ENCODE results near the gene GRIK2.

GRIK2 gene

GRCh38 chr6:101458826-101459225 lies 65.3 kb downstream of the GRIK2 start:
- no peak for DNase-seq

DNA sequence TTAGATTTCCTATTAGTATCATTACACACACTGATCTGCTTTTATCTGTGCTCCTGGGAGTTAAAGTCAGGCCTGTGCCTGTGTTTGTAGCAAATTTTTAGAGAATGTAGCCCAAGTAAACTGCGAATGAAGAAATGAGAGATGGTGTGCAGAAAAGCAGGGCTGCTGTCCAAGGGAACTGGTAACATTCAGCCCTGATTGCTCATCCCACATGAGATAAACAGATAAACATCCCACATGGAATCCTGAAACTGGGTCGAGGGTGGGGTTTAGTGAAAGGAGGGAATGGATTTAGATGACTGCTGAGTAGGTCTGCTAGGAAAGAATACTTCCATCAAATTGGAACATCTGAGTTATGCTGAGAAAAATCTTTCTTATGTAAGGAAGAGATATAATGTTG lies 69.1 kb downstream of the GRIK2 start:
- no peak for DNase-seq

- no peak for DNase-seq
Measured at GRCh38 chr6:101465863-101466262, 72.4 kb downstream of the GRIK2 start.

DNA sequence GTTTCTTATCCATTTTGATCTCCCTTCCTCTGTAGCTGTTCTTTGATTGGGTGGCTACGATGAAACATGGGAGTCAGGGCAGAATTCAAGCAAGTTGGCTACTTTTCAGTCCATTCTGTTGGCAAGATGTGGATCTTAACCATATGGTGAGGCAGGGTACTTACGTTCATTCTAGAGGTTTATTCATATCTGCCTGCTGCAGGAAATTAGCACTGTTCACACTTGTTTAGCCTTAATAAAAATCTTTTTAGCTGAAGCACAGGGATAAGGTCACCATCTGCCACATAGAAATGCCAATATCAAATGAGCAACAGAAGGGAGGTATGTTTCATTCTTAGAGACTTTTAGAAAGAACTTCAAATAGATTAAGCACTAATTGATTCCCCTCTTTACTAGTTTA lies 83.9 kb downstream of the GRIK2 start:
- no peak for DNase-seq

- DNase-seq = no peak
Measured at GRCh38 chr6:101478891-101479290, 85.4 kb downstream of the GRIK2 start.

DNA sequence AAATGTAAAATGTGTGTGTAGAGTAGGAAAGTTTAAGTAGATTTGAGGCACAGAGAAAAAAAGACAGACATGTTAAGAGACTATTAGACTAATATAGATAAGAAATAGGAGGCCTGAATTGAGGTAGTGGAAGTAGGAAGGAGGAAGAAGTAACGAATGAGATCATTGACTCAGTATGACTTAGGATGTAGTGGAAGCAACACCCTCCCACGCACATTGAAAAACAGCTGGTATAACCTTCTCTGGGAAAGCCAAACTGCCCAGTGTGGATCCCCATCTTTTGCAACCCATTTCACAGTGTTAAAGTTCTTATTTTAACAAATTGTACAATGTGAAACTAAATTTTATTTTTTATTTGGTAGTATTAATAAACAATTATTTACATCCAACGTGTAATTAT lies 89.1 kb downstream of the GRIK2 start:
- no peak for DNase-seq

GRCh38 chr6:101484781-101485180 lies 91.3 kb downstream of the GRIK2 start:
- DNase-seq = no peak

DNA sequence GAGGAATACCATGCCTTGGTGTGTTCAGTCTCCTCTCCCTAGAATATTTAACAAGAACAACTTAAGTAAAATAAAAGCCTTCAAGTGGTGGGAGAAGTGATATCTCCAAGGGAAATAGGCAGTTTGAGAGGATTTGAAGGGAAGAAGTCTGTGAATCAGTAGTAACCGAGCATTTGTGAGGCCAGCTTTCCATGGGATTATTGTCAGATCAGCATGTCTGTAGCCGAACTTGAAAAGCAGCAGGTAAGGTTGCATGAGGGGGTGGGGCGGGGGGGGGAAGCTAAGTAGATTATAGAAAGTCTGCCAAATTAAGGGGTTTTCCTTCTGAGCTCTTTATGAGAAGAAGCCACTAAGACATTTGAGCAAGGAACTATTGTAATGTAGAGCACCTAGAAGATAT lies 92.6 kb downstream of the GRIK2 start:
- no peak for DNase-seq

DNA sequence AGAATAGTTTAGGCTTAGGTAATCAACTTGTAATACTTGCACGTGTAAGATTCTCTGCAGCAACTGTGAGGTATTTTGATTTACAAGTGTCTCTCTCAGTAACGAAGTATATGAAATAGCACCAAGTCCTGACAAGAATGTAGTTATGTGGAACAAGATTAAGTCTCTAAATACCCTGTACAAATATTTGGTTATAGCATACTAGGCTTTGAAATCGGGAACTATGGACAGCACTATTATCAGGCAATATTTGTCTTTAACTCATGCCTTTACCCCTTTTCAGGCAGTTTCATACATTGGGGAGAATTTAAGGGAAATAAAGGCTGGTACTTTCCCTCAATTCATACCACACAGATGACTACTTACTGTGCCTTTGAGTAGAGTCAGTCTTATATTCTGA lies 93.2 kb downstream of the GRIK2 start:
- DNase-seq = no peak

- DNase-seq = no peak
Measured at GRCh38 chr6:101489456-101489855, 95.9 kb downstream of the GRIK2 start.

DNA sequence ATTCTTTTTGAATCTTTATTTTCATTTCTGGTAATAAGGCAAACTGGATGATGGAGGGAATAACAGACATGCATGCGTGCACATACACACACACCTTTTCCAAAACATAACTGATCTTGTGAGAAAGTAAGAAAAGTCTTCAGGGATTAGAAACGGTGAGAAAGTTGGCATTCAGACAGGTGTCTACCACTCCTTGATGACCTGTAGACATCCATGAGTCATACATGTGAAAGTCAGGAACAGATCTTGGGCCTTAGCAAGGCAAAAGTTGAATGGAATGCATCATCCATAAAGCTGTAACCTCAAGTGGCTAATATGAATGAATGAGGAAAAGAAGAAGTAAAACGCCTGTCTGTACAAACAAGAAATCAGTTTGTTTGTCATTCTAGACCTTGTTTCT lies 97.3 kb downstream of the GRIK2 start:
- no peak for DNase-seq

DNA sequence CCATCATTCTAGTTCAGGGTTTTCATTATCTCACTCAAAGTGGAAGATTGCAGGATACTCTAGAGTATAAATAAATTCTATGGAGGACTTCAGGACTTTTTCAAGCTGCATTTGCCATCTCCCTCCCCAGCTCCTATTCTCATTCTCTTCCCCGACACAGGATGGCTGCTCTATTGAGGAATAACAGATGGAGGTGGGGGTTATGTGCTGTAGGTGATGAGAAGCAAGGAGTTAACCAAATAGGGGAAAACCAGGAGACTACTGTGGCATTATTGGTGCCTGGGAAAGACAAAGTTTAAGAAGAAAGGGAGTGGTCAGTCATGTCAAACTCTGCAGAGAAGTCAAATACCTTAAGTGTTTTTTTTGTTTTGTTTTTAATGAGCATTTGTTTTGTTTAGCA lies 109.3 kb downstream of the GRIK2 start:
- DNase-seq = no peak

GRCh38 chr6:101509536-101509935 lies 116.0 kb downstream of the GRIK2 start:
- DNase-seq = no peak

GRCh38 chr6:101513181-101513580 lies 119.7 kb downstream of the GRIK2 start:
- DNase-seq = no peak

DNA sequence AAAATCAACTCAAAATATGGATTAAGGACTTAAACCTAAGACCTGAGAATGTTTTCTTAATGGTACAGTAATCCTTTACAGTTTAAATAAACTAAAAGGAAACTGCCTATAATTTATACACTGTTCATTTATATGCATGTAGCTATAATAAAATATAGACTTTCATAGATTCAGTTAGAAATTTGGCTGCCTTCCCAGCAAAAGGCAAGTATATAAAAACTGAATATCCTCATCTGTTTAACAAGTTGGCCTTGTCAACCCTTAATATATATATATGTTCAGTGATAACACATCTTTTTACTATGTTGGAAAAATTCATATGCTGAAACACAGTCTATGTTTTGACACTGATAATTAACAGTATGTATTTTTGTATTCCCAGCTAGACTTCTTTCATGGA lies 123.1 kb downstream of the GRIK2 start:
- no peak for DNase-seq

DNA sequence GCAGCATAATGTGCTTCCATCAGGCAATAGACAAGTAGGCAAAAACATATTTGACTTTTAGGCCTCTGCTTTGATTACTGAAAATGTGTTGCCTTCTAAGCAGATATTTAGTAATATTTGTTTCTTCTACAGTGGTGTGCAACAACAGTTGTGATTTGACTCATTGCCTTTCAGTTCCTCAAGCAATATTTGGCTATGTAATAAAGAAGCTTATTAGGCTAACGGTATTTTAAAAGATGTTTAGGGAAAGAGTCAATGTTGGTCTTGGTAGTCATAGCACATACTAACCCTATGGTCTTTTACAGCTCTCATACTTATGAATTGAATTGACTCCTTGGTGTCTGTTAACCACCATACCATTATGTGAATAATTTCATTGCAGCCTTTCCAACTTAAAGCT lies 124.1 kb downstream of the GRIK2 start:
- DNase-seq = no peak

- DNase-seq = no peak
Measured at GRCh38 chr6:101522254-101522653, 128.7 kb downstream of the GRIK2 start.

- DNase-seq = no peak
Measured at GRCh38 chr6:101527467-101527866, 134.0 kb downstream of the GRIK2 start.

DNA sequence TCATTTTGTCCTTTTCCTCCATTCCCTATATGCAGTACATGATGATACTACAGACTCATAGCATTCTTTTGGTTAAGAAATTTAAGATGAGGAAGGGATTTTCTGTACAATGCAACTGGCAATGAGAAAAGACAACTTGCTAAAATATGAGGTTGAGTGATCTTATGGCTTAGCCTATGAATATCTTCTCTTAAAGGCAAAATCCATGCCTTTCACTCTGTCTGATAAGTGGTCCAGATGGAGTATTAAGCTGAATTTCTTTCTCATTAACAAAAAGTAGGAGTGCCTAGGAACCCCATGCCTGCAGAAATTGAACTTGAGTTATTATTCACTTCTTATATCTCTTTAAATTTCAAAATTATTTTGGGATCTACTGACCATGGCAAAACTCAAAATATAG lies 135.3 kb downstream of the GRIK2 start:
- DNase-seq = no peak

- no peak for DNase-seq
Measured at GRCh38 chr6:101531538-101531937, 138.0 kb downstream of the GRIK2 start.

- DNase-seq = no peak
Measured at GRCh38 chr6:101534386-101534785, 140.9 kb downstream of the GRIK2 start.

DNA sequence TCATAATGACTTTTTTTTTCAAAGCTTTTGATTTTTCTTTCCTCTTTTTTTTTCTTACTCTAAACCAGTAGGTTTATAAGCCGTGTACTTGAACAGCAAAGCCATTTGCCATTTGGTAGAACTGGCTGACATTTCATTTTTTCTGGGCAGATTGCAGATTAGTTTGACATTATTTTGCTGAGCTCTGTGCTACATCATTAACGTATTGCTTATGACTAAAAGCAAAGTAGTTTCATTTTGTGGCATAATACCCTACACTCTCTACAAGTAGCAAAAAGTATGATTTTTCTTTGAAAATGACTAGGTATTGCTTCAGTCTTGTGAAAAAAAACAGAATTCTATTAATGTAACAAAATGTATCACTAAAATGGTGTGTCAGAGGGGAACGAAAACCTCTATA lies 141.3 kb downstream of the GRIK2 start:
- no peak for DNase-seq

DNA sequence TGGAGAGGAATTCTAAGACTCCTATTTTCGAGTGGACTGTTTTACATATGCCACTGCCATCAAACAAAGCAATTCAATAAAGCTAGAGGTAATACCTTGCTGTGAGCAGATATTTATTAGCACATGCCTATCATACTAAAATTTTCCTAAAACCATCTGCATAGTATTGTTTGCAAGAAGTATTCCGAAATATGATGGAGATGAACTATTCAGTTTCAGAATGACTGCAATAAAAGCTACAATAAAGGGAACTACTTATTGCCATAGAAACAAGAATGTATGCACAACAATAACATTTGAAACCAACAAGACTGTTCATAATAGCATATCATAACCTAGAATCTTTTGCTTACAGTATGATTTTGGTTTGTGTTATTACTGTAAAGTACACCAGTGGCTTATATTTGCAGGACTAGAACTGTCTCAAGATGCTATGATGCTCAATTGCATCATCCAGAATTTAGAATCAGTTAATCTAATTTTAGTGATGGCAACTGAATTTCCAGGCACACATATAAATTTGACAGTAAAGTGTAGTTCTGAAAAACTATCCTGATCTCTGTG lies 144.3 kb downstream of the GRIK2 start:
- DNase-seq = no peak

DNA sequence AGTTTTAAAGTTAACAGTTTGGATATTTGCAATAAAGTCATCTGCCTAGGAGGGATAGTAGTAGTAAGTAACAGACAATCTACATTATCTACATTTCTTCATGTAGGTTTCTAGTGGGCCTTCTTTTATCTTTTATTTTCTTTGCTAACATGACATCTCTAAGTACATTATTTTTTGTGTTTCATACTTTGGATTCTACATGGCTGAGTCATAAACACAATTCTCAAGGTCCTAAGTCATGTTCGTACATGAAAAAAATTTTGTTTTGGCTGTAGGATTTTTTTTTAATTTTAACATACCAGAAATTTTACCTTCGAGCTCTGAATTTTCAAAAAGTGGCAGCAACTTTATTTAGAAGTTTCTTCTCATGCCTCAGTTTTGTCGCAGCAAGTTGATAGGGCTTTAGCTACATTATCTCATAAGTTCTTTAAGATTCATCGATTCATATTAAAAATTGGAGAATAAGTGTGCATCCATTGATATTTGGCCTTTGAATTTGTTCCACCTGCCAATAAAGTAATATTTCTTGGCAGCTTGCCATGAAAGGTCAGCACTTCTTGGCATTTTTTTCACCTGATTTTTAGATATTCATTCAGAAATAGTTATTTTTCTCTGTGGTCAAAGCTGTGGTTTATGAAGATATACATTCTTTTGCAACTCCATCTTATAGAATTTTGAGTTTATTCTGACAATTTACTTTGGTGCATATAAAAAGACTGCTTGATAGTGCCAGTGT lies 146.2 kb downstream of the GRIK2 start:
- DNase-seq = no peak

GRCh38 chr6:101541894-101542293 lies 148.4 kb downstream of the GRIK2 start:
- no peak for DNase-seq
